Measurements from ENCODE around the gene SCARF1.
A peak's percentile ranks its signal among the peaks of the same experiment; 100 is the strongest.

The SCARF1 gene

GRCh38 chr17:1648963-1649843 is 3.7 kb upstream of the SCARF1 start:
- DNase-seq (ENCODE audit: low read depth) = peak; percentile 87

- no peak for DNase-seq (ENCODE audit: low read depth)
Observed at GRCh38 chr17:1648173-1648962, 2.8 kb upstream of the SCARF1 start.

GRCh38 chr17:1647802-1648171 is 2.3 kb upstream of the SCARF1 start:
- DNase-seq (ENCODE audit: low read depth) = no peak

GRCh38 chr17:1646199-1646875 is 805 bp upstream of the SCARF1 start:
- DNase-seq (ENCODE audit: low read depth) = no peak

- DNase-seq (ENCODE audit: low read depth) = no peak
Observed at GRCh38 chr17:1644493-1645206, 882 bp downstream of the SCARF1 start.

- no peak for DNase-seq (ENCODE audit: low read depth)
Observed at GRCh38 chr17:1643999-1644492, 1.5 kb downstream of the SCARF1 start.

GRCh38 chr17:1643293-1643998 is 2.1 kb downstream of the SCARF1 start:
- no peak for DNase-seq (ENCODE audit: low read depth)

- no peak for DNase-seq (ENCODE audit: low read depth)
Observed at GRCh38 chr17:1641065-1641403, 4.5 kb downstream of the SCARF1 start.

- DNase-seq (ENCODE audit: low read depth) = no peak
Observed at GRCh38 chr17:1640329-1641064, 5.0 kb downstream of the SCARF1 start.

GRCh38 chr17:1639549-1640180 is 5.9 kb downstream of the SCARF1 start:
- no peak for DNase-seq (ENCODE audit: low read depth)

GRCh38 chr17:1638624-1639300 is 6.8 kb downstream of the SCARF1 start:
- no peak for DNase-seq (ENCODE audit: low read depth)

- no peak for DNase-seq (ENCODE audit: low read depth)
Observed at GRCh38 chr17:1638171-1638590, 7.4 kb downstream of the SCARF1 start.

- DNase-seq (ENCODE audit: low read depth) = no peak
Observed at GRCh38 chr17:1636732-1637285, 8.7 kb downstream of the SCARF1 start.

GRCh38 chr17:1635675-1636465 is 9.7 kb downstream of the SCARF1 start:
- DNase-seq (ENCODE audit: low read depth) = no peak

GRCh38 chr17:1634841-1635650 is 10.5 kb downstream of the SCARF1 start:
- no peak for DNase-seq (ENCODE audit: low read depth)

- DNase-seq (ENCODE audit: low read depth) = no peak
Observed at GRCh38 chr17:1630662-1631061, 14.9 kb downstream of the SCARF1 start.

GRCh38 chr17:1629504-1630310 is 15.8 kb downstream of the SCARF1 start:
- peak; percentile 75 for DNase-seq (ENCODE audit: low read depth)
